Kidney glomerular epithelial cell (primary cell): ENCODE data around the gene EPS8L1.
A peak's percentile ranks its signal among the peaks of the same experiment; 100 is the strongest.
"Not testable (repeated sequence)": the region's sequence is repeated elsewhere in the genome, so short reads cannot be mapped to it uniquely, and the experiment has no call there.

Source experiments
- DNase-seq: peaks from one replicate; lab custom pipeline; 2025; lab: John Stamatoyannopoulos, UW

EPS8L1 gene

DNA sequence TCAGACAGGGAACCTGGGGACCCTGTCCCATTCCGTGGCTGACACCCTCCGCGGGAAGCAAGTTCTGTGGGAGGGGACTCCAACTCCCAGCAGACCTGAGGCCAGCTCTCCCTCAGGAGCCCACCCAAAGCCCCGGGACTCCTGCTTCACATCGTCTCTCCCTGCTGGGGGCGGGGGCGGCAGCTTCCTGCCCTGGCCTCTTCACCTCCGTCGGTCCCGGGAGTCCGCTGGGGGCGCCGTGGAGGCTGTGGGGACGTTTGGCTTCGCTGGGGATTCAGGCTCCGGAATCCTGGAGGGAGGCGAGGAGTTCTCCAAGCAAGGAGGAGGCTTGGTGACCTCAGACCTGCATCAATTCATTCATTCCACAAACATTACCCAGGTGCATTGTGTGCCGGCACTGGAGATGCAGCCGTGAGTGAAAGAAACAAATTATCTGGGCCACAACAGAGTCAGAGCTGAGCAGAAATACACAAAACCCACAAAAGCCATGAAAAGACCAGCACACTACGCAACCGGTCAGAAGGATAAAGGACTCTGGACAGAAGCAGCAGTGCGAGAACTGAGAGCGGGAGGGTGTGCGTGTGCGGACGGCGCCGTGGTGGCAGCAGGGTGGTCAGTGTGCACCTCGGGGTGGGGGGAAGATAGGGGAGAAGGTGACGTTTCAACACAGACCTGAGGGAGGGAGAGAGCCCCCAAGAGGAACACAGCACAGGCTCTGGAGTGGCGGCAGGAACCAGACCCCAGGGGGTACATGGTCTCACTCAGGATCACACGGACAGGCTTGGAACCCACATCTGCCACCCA lies 19.0 kb downstream of the EPS8L1 start:
- no peak for DNase-seq

DNA sequence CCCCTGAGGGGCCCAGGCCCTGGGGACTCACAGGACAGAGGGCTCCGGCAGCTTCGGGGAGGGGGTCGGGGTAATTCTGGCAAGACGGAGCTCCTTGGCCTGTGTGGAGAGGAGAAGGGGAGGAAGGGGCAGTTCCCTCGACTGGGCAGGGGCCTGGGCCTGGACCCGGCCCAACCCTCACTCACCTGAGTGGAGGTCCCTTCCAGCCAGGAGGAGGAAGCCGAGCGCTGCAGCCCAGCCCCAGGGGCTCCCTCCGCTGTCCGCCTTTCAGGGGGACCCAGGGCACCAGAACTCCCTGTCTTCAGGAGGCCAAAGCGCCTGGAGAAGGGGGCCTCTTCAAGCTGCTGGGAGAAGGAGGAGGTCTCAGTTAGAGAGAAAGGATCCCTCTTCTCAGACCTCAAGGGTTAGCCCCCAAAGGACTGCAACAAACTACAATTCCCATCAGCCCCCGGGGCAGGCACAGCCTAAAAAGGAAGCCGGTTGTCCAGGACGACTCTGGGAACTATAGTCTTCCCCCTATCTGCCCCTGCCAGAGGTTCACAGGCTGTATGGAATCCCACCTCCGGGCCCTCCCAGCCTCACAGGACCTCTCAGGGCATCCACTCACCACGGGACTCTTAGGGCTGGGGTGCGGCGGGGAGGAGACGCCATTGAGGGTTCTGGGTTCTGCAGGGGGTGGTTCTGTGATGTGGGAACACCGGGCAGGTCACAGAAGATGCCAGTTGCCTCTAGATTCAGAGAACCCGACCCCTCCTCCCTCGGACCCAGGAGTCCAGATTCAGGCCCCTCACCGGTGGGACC lies 19.8 kb downstream of the EPS8L1 start:
- no peak for DNase-seq

DNA sequence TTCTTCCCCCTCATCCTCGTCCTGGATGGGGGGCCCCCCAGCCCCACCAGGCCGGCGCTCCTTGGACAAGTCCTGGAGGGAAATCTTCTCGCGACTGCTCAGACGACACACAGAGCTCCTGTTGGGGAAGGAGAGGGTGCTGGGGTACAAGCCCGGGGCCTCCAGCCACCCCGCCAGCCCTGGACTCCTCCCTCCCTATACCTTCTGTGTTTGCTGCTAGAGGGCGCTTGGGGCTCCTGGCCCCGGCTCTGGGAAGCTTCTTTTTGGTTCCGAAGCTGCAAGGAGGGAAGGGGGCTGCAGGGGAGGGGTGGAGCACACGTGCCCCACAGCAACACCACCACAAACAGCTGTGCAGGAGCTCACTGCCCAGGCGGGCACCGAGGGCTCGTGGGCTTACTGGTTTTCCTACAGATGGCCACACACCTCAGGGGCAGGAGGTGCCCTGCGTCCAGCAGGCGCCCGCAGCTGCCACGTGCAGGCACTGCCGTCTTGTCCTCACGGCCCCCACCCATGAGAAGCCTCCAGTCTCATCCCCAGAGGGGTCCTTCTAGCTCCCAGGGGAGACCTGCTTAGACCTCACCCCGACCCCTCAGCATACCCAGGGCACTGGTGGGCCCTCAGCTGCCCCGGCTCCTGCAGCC lies 20.5 kb downstream of the EPS8L1 start:
- DNase-seq: no peak

DNA sequence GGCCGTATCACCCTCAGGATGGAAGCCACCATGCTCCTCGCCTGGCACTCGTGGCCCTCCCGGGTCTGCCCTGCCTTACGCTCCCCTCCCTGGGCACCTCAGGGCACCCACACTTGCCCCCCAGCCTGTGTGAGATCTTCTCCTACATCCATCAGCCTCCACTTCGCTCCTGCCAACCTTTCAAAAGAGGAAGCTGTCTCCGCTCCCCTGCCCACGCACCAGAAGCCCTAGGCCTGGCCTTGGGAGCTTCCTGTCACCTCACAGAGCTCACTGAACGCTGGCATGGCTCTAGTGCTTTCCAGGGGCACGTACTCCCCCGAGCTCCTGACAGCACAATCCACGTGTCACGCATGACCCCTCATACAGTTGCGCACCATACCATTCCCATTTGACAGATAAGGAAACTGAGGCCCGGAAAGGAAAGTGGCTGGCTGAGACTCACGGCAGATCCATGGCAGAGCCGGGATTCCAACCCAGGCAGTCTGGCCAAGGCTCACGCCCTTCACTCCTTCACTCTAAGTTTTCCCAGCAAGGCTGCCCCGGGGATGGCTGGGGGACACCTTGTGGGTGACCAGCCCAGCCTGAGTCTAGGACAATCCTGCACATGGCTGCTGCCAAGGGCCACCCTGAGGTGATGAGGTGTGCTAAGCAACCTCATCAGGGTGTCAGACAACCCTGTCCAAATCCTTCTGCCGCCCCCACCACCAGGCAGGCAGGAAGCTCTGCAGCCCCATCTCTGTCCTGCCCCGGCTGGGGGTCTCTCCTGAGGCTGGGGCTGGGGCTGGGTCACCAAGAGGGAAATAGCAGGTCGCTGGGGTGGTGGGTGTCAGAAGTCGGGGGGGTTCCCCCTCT lies 22.4 kb downstream of the EPS8L1 start:
- DNase-seq: no peak

DNA sequence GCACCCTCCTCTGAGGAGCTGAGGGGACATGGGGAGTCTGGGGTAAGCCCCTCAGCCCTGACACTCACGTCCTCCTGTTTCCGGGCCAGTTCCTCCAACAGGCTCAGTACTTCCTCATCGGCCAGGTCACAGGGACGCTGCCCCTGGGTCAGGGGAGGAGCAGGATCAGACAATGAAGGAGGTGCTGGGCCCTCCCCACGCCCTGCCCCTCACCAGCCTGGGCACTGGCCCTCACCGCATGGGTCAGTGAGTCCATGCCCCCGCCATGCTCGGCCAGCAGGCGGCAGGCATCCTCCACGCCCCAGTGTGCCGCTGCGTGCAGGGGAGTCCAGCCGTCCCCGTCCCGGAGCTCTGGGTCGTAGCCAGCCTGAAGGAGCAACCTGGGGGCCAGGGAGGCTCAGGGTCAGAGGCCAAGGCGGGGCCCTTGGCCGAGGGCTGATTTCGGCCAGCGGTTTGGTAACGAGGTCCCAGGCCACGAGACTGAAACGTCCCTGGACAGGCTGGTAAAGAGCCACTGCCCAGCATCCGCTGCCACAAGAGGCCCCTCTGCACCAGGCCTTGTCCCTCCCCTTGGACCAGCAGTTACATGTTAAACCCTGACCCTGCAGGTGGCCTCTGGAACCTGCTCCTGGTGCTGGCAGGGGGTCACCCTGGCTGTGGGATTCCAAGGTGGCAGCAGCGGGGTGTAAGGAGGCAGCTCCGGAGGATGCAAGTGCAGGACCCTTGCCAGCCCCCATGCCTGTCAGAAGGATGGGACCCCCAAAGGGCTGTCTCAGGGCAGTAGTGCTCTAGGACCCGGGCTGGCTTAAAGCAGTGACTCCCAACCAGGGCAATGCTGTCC lies 23.3 kb downstream of the EPS8L1 start:
- no peak for DNase-seq

DNA sequence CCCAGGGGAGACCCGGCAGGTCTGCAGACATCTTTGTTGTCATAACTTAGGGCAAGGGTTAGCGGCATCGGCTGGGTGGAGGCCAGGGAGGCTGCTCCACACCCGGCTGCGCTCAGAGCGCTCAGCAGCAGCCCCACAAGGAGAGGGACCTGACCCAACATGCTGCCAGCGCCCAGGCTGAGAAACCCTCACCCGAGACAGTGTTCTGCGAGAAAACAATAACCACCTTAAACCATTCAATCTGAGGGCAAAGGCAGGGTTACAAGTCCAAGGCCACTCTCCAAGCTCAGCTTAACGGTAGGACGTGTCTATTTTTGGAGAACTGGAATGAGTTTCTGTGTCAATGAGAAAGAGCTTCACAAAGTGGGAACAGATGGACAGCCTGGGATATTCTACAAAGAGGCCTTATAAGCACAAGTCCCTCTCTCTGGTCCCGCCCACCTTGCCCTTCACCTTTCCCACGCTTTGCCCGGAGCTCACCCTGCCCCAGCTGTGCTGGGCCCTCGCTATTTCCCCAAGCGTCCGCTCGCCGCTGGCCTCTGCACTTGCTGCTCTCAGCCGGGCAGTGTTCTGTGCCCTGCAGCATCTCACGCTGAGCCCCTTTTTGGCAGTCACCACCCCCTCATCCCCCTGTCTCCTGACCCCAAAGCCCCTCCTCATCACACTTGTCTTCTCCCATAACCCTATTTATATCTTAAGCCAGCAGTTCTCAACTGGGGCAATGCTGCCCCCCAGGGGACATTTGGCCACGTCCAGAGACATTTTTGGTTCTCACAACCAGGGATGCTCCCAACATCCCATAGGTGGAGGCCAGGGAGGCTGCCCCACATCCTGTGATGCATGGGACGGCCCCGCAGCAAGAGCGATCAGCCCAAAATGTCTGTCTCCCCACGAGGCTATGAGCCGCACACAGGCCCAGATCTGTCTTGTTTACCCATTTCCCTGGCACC lies 24.2 kb downstream of the EPS8L1 start:
- DNase-seq: no peak

DNA sequence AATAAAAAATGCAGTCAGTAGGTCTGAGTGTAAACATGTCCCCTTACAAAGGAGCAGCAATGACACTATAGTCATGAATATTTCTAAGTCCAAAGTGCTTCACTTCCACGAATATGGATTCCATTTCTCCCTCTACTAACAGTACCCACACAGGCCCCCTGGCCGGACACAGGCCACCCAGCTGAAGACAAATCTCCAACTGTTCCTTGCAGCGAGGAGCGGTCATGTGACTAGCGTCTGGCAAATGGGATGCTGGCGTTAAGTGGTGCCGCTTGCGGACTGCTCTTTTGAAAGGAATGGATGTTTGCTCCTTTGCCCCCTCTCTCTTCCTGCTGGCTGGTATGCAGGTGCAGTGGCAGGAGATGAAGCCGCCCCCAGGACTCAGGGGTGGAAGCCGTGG lies 25.6 kb downstream of the EPS8L1 start:
- no peak for DNase-seq

DNA sequence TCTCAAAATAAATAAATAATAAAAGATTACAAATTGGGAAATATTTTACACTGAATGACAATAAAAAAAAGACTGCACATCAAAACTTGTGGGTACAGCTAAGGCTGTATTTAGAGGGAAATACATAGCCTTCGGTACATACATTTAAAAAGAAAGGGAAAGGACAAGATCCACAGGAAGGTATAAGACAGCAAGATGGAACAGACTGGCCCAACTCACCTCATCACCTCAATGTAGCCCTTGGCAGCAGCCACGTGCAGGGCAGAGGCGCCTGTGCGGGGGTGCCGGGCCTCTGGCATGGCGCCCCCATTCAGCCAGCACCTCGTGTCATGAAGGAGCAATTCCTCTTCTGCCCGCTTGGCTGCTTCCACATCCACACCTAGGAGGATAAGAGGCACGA lies 27.5 kb downstream of the EPS8L1 start:
- DNase-seq: no peak

DNA sequence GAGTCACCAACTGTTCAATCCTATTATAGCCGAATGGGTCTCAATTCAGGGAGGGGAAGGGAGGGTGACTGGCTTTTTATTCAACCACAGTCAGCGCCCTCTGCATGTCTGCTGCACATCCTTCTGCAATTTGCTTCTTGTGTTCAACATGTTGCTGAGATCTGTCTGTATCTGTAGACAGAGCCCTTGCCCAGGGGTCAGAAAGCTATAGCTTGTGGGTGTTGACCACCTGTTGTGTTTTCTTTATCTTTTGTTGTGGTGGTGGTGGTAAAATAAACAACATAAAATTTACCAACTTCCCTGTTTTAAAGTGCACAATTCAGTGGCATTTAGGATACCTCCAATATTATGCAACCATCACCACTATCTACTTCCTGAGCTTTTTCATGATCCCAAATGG lies 29.6 kb downstream of the EPS8L1 start:
- no peak for DNase-seq

DNA sequence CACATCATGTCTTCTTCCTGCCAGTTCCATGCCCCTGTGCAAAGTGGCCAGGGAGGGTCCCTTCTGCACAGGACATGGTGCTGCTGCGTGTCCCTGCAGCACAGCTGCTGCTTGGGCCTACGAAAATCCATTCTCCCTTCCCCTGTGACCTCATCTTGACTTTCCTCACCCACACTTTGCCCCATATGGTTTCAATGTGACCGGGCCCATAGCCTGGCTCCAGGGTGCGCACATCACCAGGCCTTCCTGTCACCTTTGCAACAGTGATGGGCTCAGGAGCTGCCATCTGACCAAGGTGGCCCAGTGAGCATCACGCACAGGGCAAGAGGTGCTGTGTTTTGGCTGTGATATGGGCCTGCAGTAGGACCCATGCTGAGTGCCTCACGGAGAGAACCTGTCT lies 30.9 kb downstream of the EPS8L1 start:
- no peak for DNase-seq

DNA sequence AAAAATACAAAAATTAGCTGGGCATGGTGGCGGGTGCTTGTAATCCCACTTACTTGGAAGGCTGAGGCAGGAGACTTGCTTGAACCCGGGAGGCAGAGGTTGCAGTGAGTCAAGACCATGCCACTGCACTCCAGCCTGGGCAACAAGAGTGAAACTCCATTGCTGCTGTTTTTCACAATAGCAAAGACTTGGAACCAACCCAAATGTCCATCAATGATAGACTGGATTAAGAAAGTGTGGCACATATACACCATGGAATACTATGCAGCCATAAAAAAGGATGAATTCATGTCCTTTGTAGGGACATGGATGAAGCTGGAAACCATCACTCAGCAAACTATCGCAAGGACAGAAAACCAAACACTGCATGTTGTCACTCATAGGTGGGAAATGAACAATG lies 31.6 kb downstream of the EPS8L1 start:
- not testable (repeated sequence) for DNase-seq

DNA sequence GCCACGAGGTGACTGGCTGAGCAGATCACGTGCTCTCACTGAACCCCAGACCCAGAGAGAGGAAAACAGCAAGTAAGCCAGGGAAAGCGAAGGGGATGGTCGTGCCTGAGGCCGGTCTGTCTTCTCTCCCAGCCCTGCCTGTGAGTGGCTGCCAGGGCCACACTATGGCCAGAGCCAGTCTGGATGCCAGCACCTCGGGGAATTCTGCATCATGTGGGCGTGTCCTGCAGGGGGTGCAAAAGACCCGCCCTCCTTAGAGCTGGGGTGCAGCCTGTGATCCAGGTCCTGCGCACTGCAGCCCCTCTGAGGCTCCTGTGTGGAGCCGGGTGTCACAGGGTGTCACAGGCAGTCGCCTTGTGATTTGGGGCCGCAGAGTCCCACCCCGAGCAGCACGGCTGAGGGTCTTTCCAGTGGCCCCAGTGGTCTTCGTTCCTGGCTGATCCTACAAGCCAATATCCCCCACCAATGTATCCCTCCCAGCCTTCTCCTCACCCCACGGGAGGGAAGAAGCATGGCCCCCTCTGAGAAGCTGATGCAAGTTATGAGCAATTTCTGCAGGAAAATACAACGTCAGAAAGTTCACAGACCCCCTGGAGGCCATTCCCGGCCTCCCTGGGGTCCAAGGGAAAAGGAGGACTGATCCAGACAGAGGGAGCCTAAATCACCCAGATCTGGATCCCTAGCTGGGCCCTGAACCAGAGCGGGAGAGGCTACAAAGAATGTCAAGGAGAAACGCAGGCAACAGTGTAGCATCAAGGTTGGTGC lies 34.0 kb downstream of the EPS8L1 start:
- DNase-seq: no peak

DNA sequence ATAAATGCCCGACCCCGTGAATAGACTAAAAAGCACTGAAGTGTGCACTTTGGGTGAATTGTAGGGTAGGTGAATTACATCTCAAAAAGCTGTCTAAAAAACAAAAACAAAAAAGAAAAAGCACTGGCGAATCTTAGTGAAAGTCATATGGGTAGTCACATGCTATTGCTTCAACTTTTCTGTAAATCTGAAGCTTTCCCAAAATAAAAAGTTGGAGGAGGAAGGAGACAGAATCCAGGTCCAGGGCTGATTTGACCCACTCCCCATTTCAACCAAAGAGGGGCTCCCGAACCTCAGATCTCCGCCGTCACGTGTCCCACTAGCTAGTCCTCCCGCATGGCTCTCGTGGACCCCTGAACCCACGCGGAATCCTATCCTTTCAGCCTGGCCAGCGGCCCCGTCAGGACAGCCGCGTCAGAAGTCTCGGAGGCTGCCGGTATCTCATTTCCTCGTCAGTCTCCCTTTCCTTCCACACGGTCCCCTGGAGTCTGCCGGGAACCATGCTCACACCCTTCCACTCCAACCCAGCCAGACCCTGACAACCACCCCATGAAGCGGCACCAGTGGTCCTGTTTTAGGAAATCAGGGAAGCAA lies 35.7 kb downstream of the EPS8L1 start:
- DNase-seq: no peak

DNA sequence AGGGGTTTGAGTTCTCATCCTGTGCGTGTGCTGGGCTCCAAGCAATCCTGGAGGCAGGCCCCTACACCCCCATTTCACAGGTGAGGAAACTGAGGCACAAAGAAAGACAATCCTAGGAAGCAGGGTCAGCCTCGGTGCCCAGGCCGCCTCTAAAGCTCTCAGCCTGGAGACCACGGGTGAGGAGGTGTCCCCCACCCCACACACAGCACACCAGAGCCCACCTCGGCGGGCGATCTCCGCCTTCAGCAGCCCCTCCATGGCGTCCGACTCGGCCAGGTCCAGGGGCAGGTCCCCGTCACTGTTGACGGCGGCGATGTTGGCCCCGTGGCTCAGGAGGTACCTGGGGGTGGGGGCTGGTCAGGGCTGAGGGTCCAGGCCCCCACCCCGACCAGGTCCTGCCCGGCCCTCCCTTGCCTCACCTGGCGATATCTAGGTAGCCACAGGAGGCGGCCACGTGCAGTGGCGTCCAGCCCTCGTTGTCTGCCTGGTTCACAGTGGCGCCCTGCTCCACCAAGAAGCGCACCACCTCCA lies 36.6 kb downstream of the EPS8L1 start:
- DNase-seq: no peak

DNA sequence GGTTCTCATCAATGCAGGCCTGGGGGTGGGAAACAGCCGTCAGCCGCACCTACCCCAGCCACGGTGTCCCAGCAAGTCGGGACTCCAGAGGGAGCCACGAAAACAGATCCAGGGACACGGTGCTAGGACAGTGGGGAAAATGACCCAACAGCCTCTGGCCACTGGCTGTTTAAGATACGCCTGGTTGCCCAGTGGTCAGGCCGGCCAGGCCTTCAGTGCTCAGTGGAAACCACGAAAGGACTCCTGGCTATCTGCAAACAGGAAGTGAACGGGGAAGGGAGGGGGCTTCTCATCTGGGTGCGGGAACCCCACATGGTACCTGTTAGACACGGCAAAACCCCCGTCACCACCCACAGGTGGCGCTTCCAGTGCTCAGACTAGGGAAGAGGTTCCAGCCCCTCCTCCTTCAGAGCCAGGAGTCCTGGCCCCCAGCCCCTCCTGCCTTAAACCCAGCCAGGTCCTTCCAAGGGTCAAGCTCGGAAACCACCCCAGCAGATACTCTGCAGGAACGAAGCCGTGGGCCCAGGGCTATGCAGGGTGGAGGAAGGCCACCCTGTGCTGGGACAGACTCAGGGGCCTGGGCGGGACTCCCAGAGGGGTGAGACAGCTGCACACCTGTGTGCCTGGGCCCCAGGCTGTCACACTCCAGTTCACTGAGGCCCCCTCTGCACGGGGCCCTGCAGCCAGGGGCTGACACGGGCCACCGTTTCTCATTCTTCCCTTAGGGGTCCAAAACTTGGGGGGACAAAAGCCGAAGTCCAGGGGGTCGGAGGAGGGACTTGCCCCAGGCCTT lies 37.3 kb downstream of the EPS8L1 start:
- no peak for DNase-seq

DNA sequence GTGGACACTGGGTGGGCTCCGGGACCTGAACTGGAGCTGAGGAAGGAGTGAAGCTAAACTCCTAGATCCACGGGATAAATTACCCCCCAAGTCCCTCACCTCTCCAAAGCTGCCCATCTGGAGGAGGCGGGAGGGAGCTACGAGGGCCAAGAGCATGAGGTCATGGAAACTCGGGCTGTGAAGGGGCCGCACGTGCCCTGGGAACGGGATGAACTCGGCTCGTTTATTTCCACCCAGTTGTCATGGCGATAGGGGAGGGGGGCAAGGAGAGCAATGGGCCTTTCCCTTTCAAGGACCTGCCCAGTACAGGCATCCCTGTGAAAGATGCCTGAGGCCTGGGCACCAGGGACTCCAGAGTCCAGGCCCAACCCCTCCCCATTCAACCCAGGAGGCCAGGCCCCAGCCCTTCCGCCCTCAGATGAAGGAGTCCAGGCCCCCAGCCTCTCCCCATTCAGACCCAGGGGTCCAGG lies 37.9 kb downstream of the EPS8L1 start:
- DNase-seq: peak; percentile 27

DNA sequence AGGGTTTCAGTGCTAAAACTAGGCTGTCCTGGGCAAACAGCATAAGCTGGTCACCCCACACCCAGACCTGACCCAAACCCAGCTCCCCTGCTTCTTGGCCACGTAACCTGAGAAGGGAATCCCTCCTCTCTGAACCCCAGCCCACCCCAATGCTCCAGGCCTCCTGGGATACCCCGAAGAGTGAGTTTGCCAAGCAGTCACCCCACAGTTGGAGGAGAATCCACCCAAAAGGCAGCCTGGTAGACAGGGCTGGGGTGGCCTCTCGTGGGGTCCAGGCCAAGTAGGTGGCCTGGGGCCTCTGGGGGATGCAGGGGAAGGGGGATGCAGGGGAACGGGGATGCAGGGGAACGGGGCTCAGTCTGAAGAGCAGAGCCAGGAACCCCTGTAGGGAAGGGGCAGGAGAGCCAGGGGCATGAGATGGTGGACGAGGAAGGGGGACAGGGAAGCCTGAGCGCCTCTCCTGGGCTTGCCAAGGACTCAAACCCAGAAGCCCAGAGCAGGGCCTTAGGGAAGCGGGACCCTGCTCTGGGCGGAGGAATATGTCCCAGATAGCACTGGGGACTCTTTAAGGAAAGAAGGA lies 39.0 kb downstream of the EPS8L1 start:
- no peak for DNase-seq
